HepG2 (cell line): ENCODE data around the gene ZDHHC14. TPM values are rescaled to one million over a fixed set of nuclear protein-coding genes. Genes with fewer than 3 reads are reported as not detected.

ENCODE experiments used
- ATAC-seq: fragments of 200-7000 bp; cut with Tn5 transposase; 3 replicates; pipeline ENCODE4 v1.9.1; 2020; ENCODE audit warnings: mild to moderate bottlenecking, moderate library complexity
- BruUV-seq: library from RNA; stranded (reverse); fragments of 400-500 nt; replicated peaks from 2 replicates; lab custom pipeline; 2021; lab: Mats Ljungman, UMichigan
- CTCF ChIA-PET: fragments of 300-600 bp; formaldehyde crosslinking; extraction: SDS; loops from one replicate; lab custom pipeline; 2021; ENCODE audit warnings: low total read pairs, inconsistent platforms, low intra/inter-chr PET ratio; lab: Yijun Ruan, JAX
- POLR2A ChIA-PET: fragments of 350-600 bp; sonication (Branson Sonifier 250); formaldehyde crosslinking; loops from one replicate; lab custom pipeline; 2020; ENCODE audit warnings: antibody characterized with exemption, inconsistent platforms; lab: Yijun Ruan, JAX
- DNase-seq: peaks from one replicate; pipeline ENCODE4 v3.0.0-alpha.2; 2015; ENCODE audit warnings: low spot score
- FAIRE-seq: peaks from 3 replicates; lab custom pipeline; 2011; peaks lifted over from hg19 to GRCh38; lab: Jason Lieb, UNC
- H2AFZ ChIP-seq: one replicate; pipeline ENCODE4 v1.6.1; 2011; ENCODE audit warnings: low read length, inconsistent platforms
- H3K27ac ChIP-seq: fragments of 300-600 bp; 3 replicates; pipeline ENCODE4 v1.8.0; 2011; ENCODE audit warnings: mixed run types, mild to moderate bottlenecking, mixed read lengths, low read length, inconsistent platforms; ENCODE audit not compliant: insufficient read depth; ENCODE audit errors: extremely low read length
- H3K27me3 ChIP-seq, 2 experiments: fragments of 200-600 bp in 1 of 2; 2 replicates in 1 of 2; 3 replicates in 1 of 2; pipeline versions ENCODE4 v1.6.0 to v1.8.0; 2011; ENCODE audit warnings: low read length in 2 of 2, mild to moderate bottlenecking in 2 of 2, moderate library complexity in 2 of 2, inconsistent platforms in 1 of 2; ENCODE audit not compliant: insufficient read depth in 2 of 2, control insufficient read depth in 1 of 2
- H3K36me3 ChIP-seq, 2 experiments: fragments of 200-600 bp in 1 of 2; replicated peaks in 1 of 2; 2 replicates in 1 of 2; 3 replicates in 1 of 2; pipeline versions ENCODE4 v1.5.1 to v1.8.0; 2011; ENCODE audit warnings: low read length in 2 of 2, inconsistent platforms in 1 of 2; ENCODE audit not compliant: insufficient read depth in 2 of 2, control insufficient read depth in 1 of 2
- H3K4me1 ChIP-seq: 2 replicates; pipeline ENCODE4 v1.5.1; 2012; ENCODE audit warnings: low read length, inconsistent platforms; ENCODE audit not compliant: insufficient read depth
- H3K4me2 ChIP-seq: 2 replicates; pipeline ENCODE4 v1.6.0; 2011; ENCODE audit warnings: low read depth, low read length, inconsistent platforms
- H3K4me3 ChIP-seq, 3 experiments: fragments of 200-600 bp in 1 of 3; sonication (generic), shearing (Covaris generic) in 1 of 3; replicated peaks in 1 of 3; 2 replicates each; pipeline ENCODE4 v1.5.1; 2011 to 2016; ENCODE audit warnings: low read length in 3 of 3, inconsistent platforms in 2 of 3, low read depth in 2 of 3, mild to moderate bottlenecking in 2 of 3, control low read depth in 1 of 3, mixed read lengths in 1 of 3; ENCODE audit not compliant: insufficient read depth in 1 of 3
- H3K79me2 ChIP-seq: one replicate; pipeline ENCODE4 v1.6.1; 2011; ENCODE audit warnings: low read length, inconsistent platforms; ENCODE audit not compliant: insufficient read depth
- H3K9ac ChIP-seq: 2 replicates; pipeline ENCODE4 v1.6.0; 2011; ENCODE audit warnings: mild to moderate bottlenecking, low read depth, low read length, inconsistent platforms; ENCODE audit not compliant: insufficient read depth
- H3K9me3 ChIP-seq: 2 replicates; pipeline ENCODE4 v1.5.1; 2012; ENCODE audit warnings: mild to moderate bottlenecking, low read length
- H4K20me1 ChIP-seq: 2 replicates; pipeline ENCODE4 v1.6.0; 2011; ENCODE audit warnings: inconsistent platforms, mild to moderate bottlenecking, low read length, moderate library complexity; ENCODE audit not compliant: insufficient read depth
- FOXC1 ChIP-seq: sonication (generic); formaldehyde crosslinking; IDR thresholded peaks from 2 replicates; pipeline ENCODE4 v1.8.0; 2022; ENCODE audit warnings: mild to moderate bottlenecking, missing genetic modification reagents, borderline replicate concordance
- GABPA ChIP-seq, 2 experiments: IDR thresholded peaks; 2 replicates each; pipeline ENCODE4 v1.6.1; 2011 to 2016; ENCODE audit warnings: low read depth in 2 of 2, low read length in 1 of 2, missing biosample characterization in 1 of 2, missing genetic modification characterization in 1 of 2
- GLI4 ChIP-seq: sonication (generic); formaldehyde crosslinking; IDR thresholded peaks from 2 replicates; pipeline ENCODE4 v1.5.1; 2020; ENCODE audit warnings: missing genetic modification reagents, mild to moderate bottlenecking, moderate library complexity, borderline replicate concordance
- HMG20A ChIP-seq: IDR thresholded peaks from 2 replicates; pipeline ENCODE4 v1.6.1; 2016; ENCODE audit warnings: borderline replicate concordance
- MBNL3 ChIP-seq: fragments of 250-450 bp; sonication (Bioruptor Pico); conservative IDR thresholded peaks from 2 replicates; pipeline ENCODE4 v1.8.0; 2022; ENCODE audit warnings: mild to moderate bottlenecking, inconsistent platforms
- SCMH1 ChIP-seq: sonication (generic); formaldehyde crosslinking; IDR thresholded peaks from 2 replicates; pipeline ENCODE4 v1.9.0; 2021; ENCODE audit warnings: missing genetic modification reagents, mild to moderate bottlenecking, borderline replicate concordance
- ZFP36L1 ChIP-seq: sonication (generic); formaldehyde crosslinking; IDR thresholded peaks from 2 replicates; pipeline ENCODE4 v1.8.0; 2022; ENCODE audit warnings: mild to moderate bottlenecking, missing genetic modification reagents, moderate library complexity
- ZNF354B ChIP-seq: sonication (generic); formaldehyde crosslinking; IDR thresholded peaks from 2 replicates; pipeline ENCODE4 v1.8.0; 2022; ENCODE audit warnings: mild to moderate bottlenecking, missing genetic modification reagents
- ZNF430 ChIP-seq: sonication (generic); formaldehyde crosslinking; IDR thresholded peaks from 2 replicates; pipeline ENCODE4 v1.9.0; 2021; ENCODE audit warnings: mild to moderate bottlenecking, missing genetic modification reagents
- ZNF468 ChIP-seq: sonication (generic); formaldehyde crosslinking; IDR thresholded peaks from 2 replicates; pipeline ENCODE4 v1.8.0; 2022; ENCODE audit warnings: mild to moderate bottlenecking, moderate library complexity, missing genetic modification reagents
- WGBS: methylation state at CpG from one replicate; pipeline ENCODE4 v1.1.6; 2017; ENCODE audit warnings: low lambda C conversion rate; 5-methylcytosine and 5-hydroxymethylcytosine counted together
- in situ Hi-C: cut with HindIII; loops from 2 replicates; pipeline ENCODE4 v1.10.0; 2017; ENCODE audit warnings: low pct_unique_long_range_greater_than_20kb; ENCODE audit not compliant: extremely low pct_ligation_motif_present
- intact Hi-C: fragments of 100-400 bp; cut with micrococcal nuclease; formaldehyde crosslinking; loops from one replicate; pipeline ENCODE4 v1.10.0; 2022; ENCODE audit not compliant: unreplicated experiment
- polyA plus RNA-seq, 8 experiments: library from polyadenylated mRNA; depleted of rRNA in 3 of 8; stranded (reverse) in 7 of 8; unstranded in 1 of 8; fragments of >200 nt; fragmentation: Illumina TruSeq in 4 of 8; extraction: Trizol in 4 of 8; gene quantifications; 2 replicates each; pipeline versions ENCODE4 v1.2.1 to v1.2.3, GENCODE V29; 2011 to 2016; ENCODE audit warnings: low read depth in 4 of 8, missing spikeins in 1 of 8, mixed read lengths in 1 of 8; ENCODE audit not compliant: insufficient read depth in 1 of 8
- total RNA-seq, 5 experiments: library from RNA; depleted of rRNA; stranded (reverse); fragments of >200 nt; fragmentation: Illumina TruSeq; extraction: Trizol; gene quantifications; 2 replicates each; pipeline ENCODE4 v1.2.3, GENCODE V29; 2016; ENCODE audit warnings: low read depth in 1 of 5
- TF ChIP-seq, protein P1 (sequence below): sonication (generic); formaldehyde crosslinking; IDR thresholded peaks from 2 replicates; pipeline ENCODE4 v1.5.1; 2020; ENCODE audit warnings: mild to moderate bottlenecking, moderate library complexity, missing genetic modification reagents
- TF ChIP-seq, protein P2 (sequence below): sonication (generic); formaldehyde crosslinking; IDR thresholded peaks from 2 replicates; pipeline ENCODE4 v1.4.0; 2020; ENCODE audit warnings: missing genetic modification reagents
- TF ChIP-seq, protein P3 (sequence below): IDR thresholded peaks from 2 replicates; pipeline ENCODE4 v1.6.1; 2016; ENCODE audit warnings: missing compliant biosample characterization, missing genetic modification reagents, borderline replicate concordance

Gene ZDHHC14
- total and polyA plus RNA-seq, 2 of the 13 experiments (the other 11 are each of a cell fraction or from before 2014, with no cell fraction given) = 3.7 to 9.5 TPM

DNA sequence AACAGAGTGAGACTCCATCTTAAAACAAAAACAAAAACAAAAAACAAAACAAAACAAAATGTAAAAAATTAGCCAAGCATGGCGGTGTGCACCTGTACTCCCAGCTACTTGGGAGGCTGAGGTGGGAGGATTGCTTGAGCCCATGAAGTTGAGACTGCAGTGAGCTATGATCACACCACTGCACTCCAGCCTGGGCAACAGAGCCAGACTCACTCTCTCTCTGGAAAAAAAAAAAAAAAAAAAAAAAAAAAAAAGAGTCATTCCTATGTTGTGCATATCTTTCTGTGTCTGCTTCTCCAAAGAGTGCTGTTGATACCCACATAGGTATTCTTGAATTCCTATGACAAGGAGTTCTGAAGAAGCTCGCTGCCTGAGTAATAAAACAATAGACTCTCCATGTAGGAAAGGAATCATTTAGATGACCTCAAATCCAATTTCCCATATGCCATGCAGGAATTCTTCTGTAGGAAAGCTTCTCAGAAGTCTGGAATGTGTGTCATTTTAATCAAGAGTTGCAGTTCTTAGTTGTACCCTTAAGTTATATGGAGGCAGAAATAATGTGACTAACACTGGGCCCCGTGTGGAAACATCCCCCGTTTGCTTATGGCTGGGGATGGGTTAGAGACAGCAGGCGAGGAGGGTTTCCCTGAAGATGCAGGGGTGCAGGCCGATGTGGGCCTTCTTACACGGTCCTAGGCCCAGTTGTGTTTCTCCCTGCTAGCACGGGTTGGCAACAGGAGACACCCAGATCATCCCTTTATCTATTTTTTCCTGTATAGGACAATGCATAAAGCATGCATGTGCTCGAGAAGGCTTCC lies 79.4 kb downstream of the ZDHHC14 start (continued):
- TF ChIP-seq ZFP36L1 (CRISPR knock-in tag) (0 out of 2 replicates have a peak, but pooled peaks have one; percentile 10), MBNL3 (CRISPR knock-in tag) (no peak), ZNF430 (CRISPR knock-in tag) (peak; percentile 4; the same call in 1 of the 2 replicates), GLI4 (CRISPR knock-in tag) (no peak), ZNF468 (no peak)

DNA sequence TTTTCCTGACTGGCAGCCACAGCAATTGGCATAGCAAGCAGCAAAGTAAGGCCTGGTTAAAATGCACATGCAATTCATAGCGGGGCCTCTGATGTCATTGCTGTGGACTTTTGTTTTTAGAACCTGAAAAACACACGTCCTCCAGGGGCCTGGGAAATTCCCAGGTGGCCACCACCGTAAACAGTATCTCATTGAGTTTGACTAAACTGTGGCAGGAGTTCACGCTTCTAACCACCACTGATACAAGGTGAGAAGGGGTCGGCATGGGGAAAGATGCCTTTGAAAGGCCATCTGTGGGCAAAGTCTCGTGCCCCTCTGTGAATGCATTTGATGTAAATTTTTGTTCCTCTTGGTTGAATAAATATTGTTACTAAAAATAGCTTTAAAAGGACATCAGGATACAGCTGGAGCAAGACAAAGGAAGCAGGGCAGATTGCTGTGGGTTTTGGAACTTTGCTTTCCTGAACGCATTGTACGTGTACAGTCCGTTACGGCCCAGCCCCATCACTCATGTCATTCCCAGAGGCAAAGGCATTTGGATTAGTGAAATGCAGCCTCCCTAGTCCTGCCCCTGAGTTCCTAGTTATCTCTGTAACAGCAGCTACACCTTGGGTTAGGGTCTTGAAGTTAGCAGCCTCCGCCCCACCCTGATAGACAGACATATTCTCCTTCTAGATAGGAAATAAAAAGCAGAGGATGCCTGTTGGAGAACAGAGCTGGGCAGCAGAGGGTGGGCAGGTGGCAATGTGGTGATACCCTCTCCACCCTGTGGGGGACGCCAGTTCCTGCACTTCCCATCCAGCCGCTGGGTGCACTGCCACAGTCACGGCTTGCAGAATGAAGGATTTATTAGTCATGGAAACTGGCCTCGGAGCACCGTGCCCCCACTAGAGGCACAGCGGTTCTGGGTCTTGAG lies 80.3 kb downstream of the ZDHHC14 start:
- ChIA-PET POLR2A (no interaction called here), CTCF (no interaction called here)
- WGBS = 63% methylated on average over 17 of the region's 17 CpGs
- in situ Hi-C loops = no loop called here
- Histone ChIP-seq H3K9ac (no peak overlapping the region), H3K36me3 (no peaks in the 10 kb centered on the region), H3K4me2 (peak overlapping the region; percentile 48), H4K20me1 (no peaks in the 10 kb centered on the region), H3K79me2 (no peaks in the 10 kb centered on the region), H3K27me3 (no peaks in the 10 kb centered on the region), H3K4me1 (peaks cover 19% of the 10 kb centered on the region), H3K9me3 (no peaks in the 10 kb centered on the region), H3K27ac (peak overlapping the region; percentile 30), H2AFZ (no peak overlapping the region), H3K4me3 (no peak overlapping the region; a peak in 1 of 6 replicates)
- intact Hi-C loops = loop anchor here (2.0 kb wide), 1 partner anchor 70 kb away; no protein-coding TSS in a partner anchor
- no peak for FAIRE-seq
- BruUV-seq = no TSS peak
- DNase-seq = peak; percentile 67
- peak; percentile 78 for ATAC-seq
- TF ChIP-seq, protein P1, sequence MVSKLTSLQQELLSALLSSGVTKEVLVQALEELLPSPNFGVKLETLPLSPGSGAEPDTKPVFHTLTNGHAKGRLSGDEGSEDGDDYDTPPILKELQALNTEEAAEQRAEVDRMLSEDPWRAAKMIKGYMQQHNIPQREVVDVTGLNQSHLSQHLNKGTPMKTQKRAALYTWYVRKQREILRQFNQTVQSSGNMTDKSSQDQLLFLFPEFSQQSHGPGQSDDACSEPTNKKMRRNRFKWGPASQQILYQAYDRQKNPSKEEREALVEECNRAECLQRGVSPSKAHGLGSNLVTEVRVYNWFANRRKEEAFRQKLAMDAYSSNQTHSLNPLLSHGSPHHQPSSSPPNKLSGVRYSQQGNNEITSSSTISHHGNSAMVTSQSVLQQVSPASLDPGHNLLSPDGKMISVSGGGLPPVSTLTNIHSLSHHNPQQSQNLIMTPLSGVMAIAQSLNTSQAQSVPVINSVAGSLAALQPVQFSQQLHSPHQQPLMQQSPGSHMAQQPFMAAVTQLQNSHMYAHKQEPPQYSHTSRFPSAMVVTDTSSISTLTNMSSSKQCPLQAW (CRISPR knock-in tag) = peak; percentile 20; the same call in 1 of the 2 replicates
- TF ChIP-seq, protein P2, sequence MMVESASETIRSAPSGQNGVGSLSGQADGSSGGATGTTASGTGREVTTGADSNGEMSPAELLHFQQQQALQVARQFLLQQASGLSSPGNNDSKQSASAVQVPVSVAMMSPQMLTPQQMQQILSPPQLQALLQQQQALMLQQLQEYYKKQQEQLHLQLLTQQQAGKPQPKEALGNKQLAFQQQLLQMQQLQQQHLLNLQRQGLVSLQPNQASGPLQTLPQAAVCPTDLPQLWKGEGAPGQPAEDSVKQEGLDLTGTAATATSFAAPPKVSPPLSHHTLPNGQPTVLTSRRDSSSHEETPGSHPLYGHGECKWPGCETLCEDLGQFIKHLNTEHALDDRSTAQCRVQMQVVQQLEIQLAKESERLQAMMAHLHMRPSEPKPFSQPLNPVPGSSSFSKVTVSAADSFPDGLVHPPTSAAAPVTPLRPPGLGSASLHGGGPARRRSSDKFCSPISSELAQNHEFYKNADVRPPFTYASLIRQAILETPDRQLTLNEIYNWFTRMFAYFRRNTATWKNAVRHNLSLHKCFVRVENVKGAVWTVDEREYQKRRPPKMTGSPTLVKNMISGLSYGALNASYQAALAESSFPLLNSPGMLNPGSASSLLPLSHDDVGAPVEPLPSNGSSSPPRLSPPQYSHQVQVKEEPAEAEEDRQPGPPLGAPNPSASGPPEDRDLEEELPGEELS = peak; percentile 41
- TF ChIP-seq, protein P3, sequence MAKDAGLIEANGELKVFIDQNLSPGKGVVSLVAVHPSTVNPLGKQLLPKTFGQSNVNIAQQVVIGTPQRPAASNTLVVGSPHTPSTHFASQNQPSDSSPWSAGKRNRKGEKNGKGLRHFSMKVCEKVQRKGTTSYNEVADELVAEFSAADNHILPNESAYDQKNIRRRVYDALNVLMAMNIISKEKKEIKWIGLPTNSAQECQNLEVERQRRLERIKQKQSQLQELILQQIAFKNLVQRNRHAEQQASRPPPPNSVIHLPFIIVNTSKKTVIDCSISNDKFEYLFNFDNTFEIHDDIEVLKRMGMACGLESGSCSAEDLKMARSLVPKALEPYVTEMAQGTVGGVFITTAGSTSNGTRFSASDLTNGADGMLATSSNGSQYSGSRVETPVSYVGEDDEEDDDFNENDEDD (CRISPR knock-in tag) = no peak
- TF ChIP-seq GABPA (IDR thresholded peaks at IDR 0.05; ENCODE audit: low read depth, low read length) (no peak), GABPA (CRISPR knock-in tag; IDR thresholded peaks at IDR 0.05; ENCODE audit: low read depth) (0 out of 2 replicates have a peak, but pooled peaks have one; percentile 19), HMG20A (CRISPR knock-in tag) (0 out of 2 replicates have a peak, but pooled peaks have one; percentile 16), ZNF354B (CRISPR knock-in tag) (no peak), SCMH1 (CRISPR knock-in tag) (no peak), FOXC1 (CRISPR knock-in tag) (0 out of 2 replicates have a peak, but pooled peaks have one; percentile 20)
